ENCODE measurements around the gene GALNT9. TPM values are rescaled to one million over a fixed set of nuclear protein-coding genes. Genes with fewer than 3 reads are reported as not detected.

GALNT9 gene
- total RNA-seq, 1 experiment from 2014 or later = 2.6 TPM

GRCh38 chr12:132326646-132327045 lies 2.7 kb downstream of the GALNT9 start:
- RAD21 ChIA-PET (ENCODE audit: low non-redundant PET in 1 of 2, low total read pairs in 2 of 2, uncharacterized antibody in 2 of 2, unreplicated experiment in 2 of 2) = interaction anchor here in 1 of 2 experiments (0.7 kb wide), 1 partner anchor 137 kb away, joined by 5 read pairs; no protein-coding TSS in a partner anchor
- POLR2A ChIA-PET = no interaction called here
- Histone ChIP-seq H3K79me2 (ENCODE audit: insufficient read depth, low read length) (no peaks in the 10 kb centered on the region), H3K9me2 (ENCODE audit: insufficient read depth) (no peaks in the 10 kb centered on the region), H3K4me2 (ENCODE audit: low read length) (no peak overlapping the region), H3K36me3 (ENCODE audit: control insufficient read depth in 1 of 2, insufficient read depth in 2 of 2, low read length in 2 of 2) (no peaks in the 10 kb centered on the region), H4K20me1 (ENCODE audit: insufficient read depth) (no peaks in the 10 kb centered on the region), H2AFZ (ENCODE audit: low read depth, low read length, poor library complexity, severe bottlenecking) (no peak overlapping the region), H3K9ac (ENCODE audit: low read length) (no peak overlapping the region), H3K4me3 (replicated peaks in 1 of 2; ENCODE audit: low read depth in 1 of 2, low read length in 2 of 2) (no peak overlapping the region), H3K27ac (ENCODE audit: low read depth, low read length) (no peak overlapping the region), H3K9me3 (ENCODE audit: control insufficient read depth in 1 of 2, insufficient read depth in 1 of 2, low read depth in 1 of 2, low read length in 2 of 2) (no peaks in the 10 kb centered on the region), H3K27me3 (ENCODE audit: insufficient read depth, low read length) (no peaks in the 10 kb centered on the region), H3K4me1 (ENCODE audit: control insufficient read depth in 1 of 2, insufficient read depth in 2 of 2, low read length in 2 of 2) (no peaks in the 10 kb centered on the region; a peak in 1 of 4 replicates)
- no peak for ATAC-seq
- intact Hi-C loops (cut with micrococcal nuclease) = no loop called here
- TF ChIP-seq POLR2A (IDR thresholded peaks at IDR 0.05; ENCODE audit: borderline replicate concordance, extremely low read depth, insufficient read depth, insufficient read length) = no peak
- TF ChIP-seq EZH2 (IDR thresholded peaks at IDR 0.05) = no peak
- TF ChIP-seq EGR1 (IDR thresholded peaks at IDR 0.05; ENCODE audit: low read depth) = no peak
- no peak for TF ChIP-seq REST (IDR thresholded peaks at IDR 0.05; ENCODE audit: low read depth)
- TF ChIP-seq JUND (IDR thresholded peaks at IDR 0.05) = no peak
- no peak for TF ChIP-seq ATF3 (IDR thresholded peaks at IDR 0.05)
- TF ChIP-seq POLR2AphosphoS5 (IDR thresholded peaks at IDR 0.05; ENCODE audit: low read depth, low read length) = no peak
- no peak for TF ChIP-seq ZFX (IDR thresholded peaks at IDR 0.05)
- TF ChIP-seq YY1 (IDR thresholded peaks at IDR 0.05; ENCODE audit: extremely low read depth, insufficient replicate concordance, low read depth, low read length) = no peak
- TF ChIP-seq SRF (IDR thresholded peaks at IDR 0.05; ENCODE audit: low read depth) = no peak
- TF ChIP-seq SP1 (IDR thresholded peaks at IDR 0.05; ENCODE audit: low read depth) = no peak
- TF ChIP-seq SIN3A (IDR thresholded peaks at IDR 0.05; ENCODE audit: low read depth) = no peak
- no peak for TF ChIP-seq CTCF (IDR thresholded peaks at IDR 0.05 in 2 of 3, conservative IDR thresholded peaks at IDR 0.05 in 1 of 3; ENCODE audit: borderline replicate concordance in 1 of 3, insufficient read depth in 1 of 3, low read depth in 2 of 3, low read length in 2 of 3)
- TF ChIP-seq RAD21 (IDR thresholded peaks at IDR 0.05; ENCODE audit: low read depth) = no peak
- no peak for TF ChIP-seq CBX3 (IDR thresholded peaks at IDR 0.05; ENCODE audit: low read depth)
- no peak for TF ChIP-seq ELF1 (IDR thresholded peaks at IDR 0.05; ENCODE audit: borderline replicate concordance, low read depth)
- TF ChIP-seq TCF7L2 (IDR thresholded peaks at IDR 0.05; ENCODE audit: borderline replicate concordance, extremely low read depth, insufficient read depth, insufficient read length) = no peak
- TF ChIP-seq ZBTB33 (IDR thresholded peaks at IDR 0.05; ENCODE audit: extremely low read depth, insufficient replicate concordance, low read length) = no peak
- no peak for TF ChIP-seq CEBPB (IDR thresholded peaks at IDR 0.05; ENCODE audit: low read depth)
- TF ChIP-seq EZH2phosphoT487 (IDR thresholded peaks at IDR 0.05; ENCODE audit: borderline replicate concordance) = no peak
- CTCF ChIA-PET = no interaction called here
- BruUV-seq (replicated peaks) = no TSS peak
- DNase-seq (ENCODE audit: low read depth, low spot score) = no peak

All from HCT116 (cell line).